WTC11 (cell line): ENCODE results near the gene UPF3A. TPM values are rescaled to one million over a fixed set of nuclear protein-coding genes. Genes with fewer than 3 reads are reported as not detected.

Source experiments
- ATAC-seq: fragments of 200-7000 bp; cut with Tn5 transposase; 2 replicates; pipeline ENCODE4 v1.10.0; 2021; ENCODE audit warnings: mild to moderate bottlenecking, moderate library complexity
- CTCF ChIA-PET: fragments of 300-600 bp; sonication (Branson Sonifier 250); formaldehyde crosslinking; loops from one replicate; lab custom pipeline; 2021; ENCODE audit warnings: antibody characterized with exemption; lab: Charles Lee
- POLR2A ChIA-PET: fragments of 350-600 bp; sonication (Branson Sonifier 250); formaldehyde crosslinking; loops from one replicate; lab custom pipeline; 2021; ENCODE audit warnings: antibody characterized with exemption; lab: Charles Lee
- DNase-seq: peaks from one replicate; pipeline ENCODE4 v3.0.0; 2021; ENCODE audit warnings: low spot score
- H3K27ac Mint-ChIP-seq: 2 replicates; pipeline ENCODE4 v1.8.0; 2021; ENCODE audit warnings: mixed read lengths
- H3K27me3 Mint-ChIP-seq: 2 replicates; pipeline ENCODE4 v1.8.0; 2021; ENCODE audit warnings: low read depth, mild to moderate bottlenecking, moderate library complexity, mixed read lengths
- H3K36me3 Mint-ChIP-seq: 2 replicates; pipeline ENCODE4 v1.8.0; 2021; ENCODE audit warnings: mixed read lengths
- H3K4me1 Mint-ChIP-seq: 2 replicates; pipeline ENCODE4 v1.8.0; 2022; ENCODE audit warnings: mixed read lengths
- H3K4me3 Mint-ChIP-seq: 2 replicates; pipeline ENCODE4 v1.8.0; 2021; ENCODE audit warnings: mild to moderate bottlenecking, moderate library complexity, mixed read lengths
- H3K9me3 Mint-ChIP-seq: 2 replicates; pipeline ENCODE4 v1.8.0; 2021; ENCODE audit warnings: mixed read lengths
- AFF4 ChIP-seq: sonication (generic); formaldehyde crosslinking; IDR thresholded peaks from 2 replicates; pipeline ENCODE4 v1.8.1; 2023; ENCODE audit warnings: mild to moderate bottlenecking, missing genetic modification reagents, borderline replicate concordance
- ATF1 ChIP-seq: sonication (generic); formaldehyde crosslinking; IDR thresholded peaks from 2 replicates; pipeline ENCODE4 v1.8.1; 2023; ENCODE audit warnings: mild to moderate bottlenecking, moderate library complexity, missing genetic modification reagents
- ATF2 ChIP-seq: sonication (generic); formaldehyde crosslinking; IDR thresholded peaks from 2 replicates; pipeline ENCODE4 v1.8.1; 2022; ENCODE audit warnings: low read depth, missing genetic modification reagents, borderline replicate concordance
- CBFB ChIP-seq: sonication (generic); formaldehyde crosslinking; IDR thresholded peaks from 2 replicates; pipeline ENCODE4 v1.8.1; 2022; ENCODE audit warnings: mild to moderate bottlenecking, low read depth, missing genetic modification reagents
- CREB1 ChIP-seq: sonication (generic); formaldehyde crosslinking; IDR thresholded peaks from 2 replicates; pipeline ENCODE4 v1.8.0; 2023; ENCODE audit warnings: mild to moderate bottlenecking, missing genetic modification reagents
- CREM ChIP-seq: sonication (generic); formaldehyde crosslinking; IDR thresholded peaks from 2 replicates; pipeline ENCODE4 v1.8.1; 2022; ENCODE audit warnings: mild to moderate bottlenecking, missing genetic modification reagents, moderate library complexity
- FOXP1 ChIP-seq: sonication (generic); formaldehyde crosslinking; IDR thresholded peaks from 2 replicates; pipeline ENCODE4 v1.8.0; 2022; ENCODE audit warnings: missing genetic modification reagents, mild to moderate bottlenecking, moderate library complexity, borderline replicate concordance
- MAX ChIP-seq: sonication (generic); formaldehyde crosslinking; IDR thresholded peaks from 2 replicates; pipeline ENCODE4 v1.8.0; 2022; ENCODE audit warnings: mild to moderate bottlenecking, missing genetic modification reagents
- PRDM15 ChIP-seq: sonication (generic); formaldehyde crosslinking; IDR thresholded peaks from 2 replicates; pipeline ENCODE4 v1.8.0; 2022; ENCODE audit warnings: missing genetic modification reagents
- TP53 ChIP-seq: sonication (generic); formaldehyde crosslinking; IDR thresholded peaks from 2 replicates; pipeline ENCODE4 v1.8.1; 2023; ENCODE audit warnings: mild to moderate bottlenecking, missing genetic modification reagents
- ZNF121 ChIP-seq: sonication (generic); formaldehyde crosslinking; IDR thresholded peaks from 2 replicates; pipeline ENCODE4 v1.8.0; 2023; ENCODE audit warnings: missing genetic modification reagents
- ZNF425 ChIP-seq: fragments of 250-450 bp; sonication (Bioruptor Pico); conservative IDR thresholded peaks from 2 replicates; pipeline ENCODE4 v1.9.0; 2021; ENCODE audit warnings: mild to moderate bottlenecking
- total RNA-seq: library from RNA; stranded (reverse); gene quantifications from 3 replicates; pipeline ENCODE4 v1.2.3, GENCODE V29; 2021
- TF ChIP-seq, protein P1 (sequence below): sonication (generic); formaldehyde crosslinking; IDR thresholded peaks from 2 replicates; pipeline ENCODE4 v1.8.0; 2022; ENCODE audit warnings: mild to moderate bottlenecking, missing genetic modification reagents
- TF ChIP-seq, protein P2 (sequence below): sonication (generic); formaldehyde crosslinking; IDR thresholded peaks from 2 replicates; pipeline ENCODE4 v1.8.1; 2022; ENCODE audit warnings: missing genetic modification reagents, borderline replicate concordance
- TF ChIP-seq, protein P3 (sequence below): fragments of 200-600 bp; IDR thresholded peaks from 2 replicates; pipeline ENCODE4 v1.8.0; 2022; ENCODE audit warnings: antibody characterized with exemption

Gene UPF3A
- total RNA-seq, 1 experiment from 2014 or later, result 71.9 TPM

- TF ChIP-seq CREB1 (CRISPR knock-in tag) (no peak), ATF2 (CRISPR knock-in tag) (no peak), PRDM15 (CRISPR knock-in tag) (no peak), ATF1 (CRISPR knock-in tag) (no peak), CREM (no peak), ZNF425 (CRISPR knock-in tag) (no peak), TP53 (no peak)
- TF ChIP-seq, protein P1, sequence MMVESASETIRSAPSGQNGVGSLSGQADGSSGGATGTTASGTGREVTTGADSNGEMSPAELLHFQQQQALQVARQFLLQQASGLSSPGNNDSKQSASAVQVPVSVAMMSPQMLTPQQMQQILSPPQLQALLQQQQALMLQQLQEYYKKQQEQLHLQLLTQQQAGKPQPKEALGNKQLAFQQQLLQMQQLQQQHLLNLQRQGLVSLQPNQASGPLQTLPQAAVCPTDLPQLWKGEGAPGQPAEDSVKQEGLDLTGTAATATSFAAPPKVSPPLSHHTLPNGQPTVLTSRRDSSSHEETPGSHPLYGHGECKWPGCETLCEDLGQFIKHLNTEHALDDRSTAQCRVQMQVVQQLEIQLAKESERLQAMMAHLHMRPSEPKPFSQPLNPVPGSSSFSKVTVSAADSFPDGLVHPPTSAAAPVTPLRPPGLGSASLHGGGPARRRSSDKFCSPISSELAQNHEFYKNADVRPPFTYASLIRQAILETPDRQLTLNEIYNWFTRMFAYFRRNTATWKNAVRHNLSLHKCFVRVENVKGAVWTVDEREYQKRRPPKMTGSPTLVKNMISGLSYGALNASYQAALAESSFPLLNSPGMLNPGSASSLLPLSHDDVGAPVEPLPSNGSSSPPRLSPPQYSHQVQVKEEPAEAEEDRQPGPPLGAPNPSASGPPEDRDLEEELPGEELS (CRISPR knock-in tag), result no peak
These were observed 22.0 kb upstream of the UPF3A start (continued) for GRCh38 chr13:114259374-114259773.

GRCh38 chr13:114259974-114260373 is 21.4 kb upstream of the UPF3A start:
- Mint-ChIP-seq H3K4me3 (no peak overlapping the region), H3K27ac (peak overlapping the region; percentile 44; the same call in 1 of the 2 replicates), H3K9me3 (no peaks in the 10 kb centered on the region), H3K4me1 (peaks cover 36% of the 10 kb centered on the region), H3K27me3 (no peaks in the 10 kb centered on the region), H3K36me3 (peaks cover 67% of the 10 kb centered on the region)
- POLR2A ChIA-PET, result no interaction called here
- no peak for DNase-seq
- no peak for ATAC-seq
- CTCF ChIA-PET, result no interaction called here
- no peak for TF ChIP-seq AFF4 (CRISPR knock-in tag)
- no peak for TF ChIP-seq MAX (CRISPR knock-in tag)
- TF ChIP-seq, protein P2, sequence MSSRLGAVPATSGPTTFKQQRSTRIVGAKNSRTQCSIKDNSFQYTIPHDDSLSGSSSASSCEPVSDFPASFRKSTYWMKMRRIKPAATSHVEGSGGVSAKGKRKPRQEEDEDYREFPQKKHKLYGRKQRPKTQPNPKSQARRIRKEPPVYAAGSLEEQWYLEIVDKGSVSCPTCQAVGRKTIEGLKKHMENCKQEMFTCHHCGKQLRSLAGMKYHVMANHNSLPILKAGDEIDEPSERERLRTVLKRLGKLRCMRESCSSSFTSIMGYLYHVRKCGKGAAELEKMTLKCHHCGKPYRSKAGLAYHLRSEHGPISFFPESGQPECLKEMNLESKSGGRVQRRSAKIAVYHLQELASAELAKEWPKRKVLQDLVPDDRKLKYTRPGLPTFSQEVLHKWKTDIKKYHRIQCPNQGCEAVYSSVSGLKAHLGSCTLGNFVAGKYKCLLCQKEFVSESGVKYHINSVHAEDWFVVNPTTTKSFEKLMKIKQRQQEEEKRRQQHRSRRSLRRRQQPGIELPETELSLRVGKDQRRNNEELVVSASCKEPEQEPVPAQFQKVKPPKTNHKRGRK, result no peak
- TF ChIP-seq ZNF121 (CRISPR knock-in tag), result no peak
- TF ChIP-seq, protein P3, sequence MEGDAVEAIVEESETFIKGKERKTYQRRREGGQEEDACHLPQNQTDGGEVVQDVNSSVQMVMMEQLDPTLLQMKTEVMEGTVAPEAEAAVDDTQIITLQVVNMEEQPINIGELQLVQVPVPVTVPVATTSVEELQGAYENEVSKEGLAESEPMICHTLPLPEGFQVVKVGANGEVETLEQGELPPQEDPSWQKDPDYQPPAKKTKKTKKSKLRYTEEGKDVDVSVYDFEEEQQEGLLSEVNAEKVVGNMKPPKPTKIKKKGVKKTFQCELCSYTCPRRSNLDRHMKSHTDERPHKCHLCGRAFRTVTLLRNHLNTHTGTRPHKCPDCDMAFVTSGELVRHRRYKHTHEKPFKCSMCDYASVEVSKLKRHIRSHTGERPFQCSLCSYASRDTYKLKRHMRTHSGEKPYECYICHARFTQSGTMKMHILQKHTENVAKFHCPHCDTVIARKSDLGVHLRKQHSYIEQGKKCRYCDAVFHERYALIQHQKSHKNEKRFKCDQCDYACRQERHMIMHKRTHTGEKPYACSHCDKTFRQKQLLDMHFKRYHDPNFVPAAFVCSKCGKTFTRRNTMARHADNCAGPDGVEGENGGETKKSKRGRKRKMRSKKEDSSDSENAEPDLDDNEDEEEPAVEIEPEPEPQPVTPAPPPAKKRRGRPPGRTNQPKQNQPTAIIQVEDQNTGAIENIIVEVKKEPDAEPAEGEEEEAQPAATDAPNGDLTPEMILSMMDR, result no peak
- no peak for TF ChIP-seq FOXP1 (CRISPR knock-in tag)
- TF ChIP-seq CBFB (CRISPR knock-in tag), result no peak
